ENCODE data around the gene GPX4.

GRCh38 chr19:1147934-1148549 lies 44.2 kb downstream of the GPX4 start:
- TF ChIP-seq BRD4 (IDR thresholded peaks at IDR 0.05) (no peak), SLC30A9 (CRISPR knock-in tag; IDR thresholded peaks at IDR 0.05) (no peak), POLR2AphosphoS2 (IDR thresholded peaks at IDR 0.05; ENCODE audit: low read length) (no peak), POLR2A (conservative IDR thresholded peaks at IDR 0.05) (no peak)
- TF ChIP-seq, protein P1, sequence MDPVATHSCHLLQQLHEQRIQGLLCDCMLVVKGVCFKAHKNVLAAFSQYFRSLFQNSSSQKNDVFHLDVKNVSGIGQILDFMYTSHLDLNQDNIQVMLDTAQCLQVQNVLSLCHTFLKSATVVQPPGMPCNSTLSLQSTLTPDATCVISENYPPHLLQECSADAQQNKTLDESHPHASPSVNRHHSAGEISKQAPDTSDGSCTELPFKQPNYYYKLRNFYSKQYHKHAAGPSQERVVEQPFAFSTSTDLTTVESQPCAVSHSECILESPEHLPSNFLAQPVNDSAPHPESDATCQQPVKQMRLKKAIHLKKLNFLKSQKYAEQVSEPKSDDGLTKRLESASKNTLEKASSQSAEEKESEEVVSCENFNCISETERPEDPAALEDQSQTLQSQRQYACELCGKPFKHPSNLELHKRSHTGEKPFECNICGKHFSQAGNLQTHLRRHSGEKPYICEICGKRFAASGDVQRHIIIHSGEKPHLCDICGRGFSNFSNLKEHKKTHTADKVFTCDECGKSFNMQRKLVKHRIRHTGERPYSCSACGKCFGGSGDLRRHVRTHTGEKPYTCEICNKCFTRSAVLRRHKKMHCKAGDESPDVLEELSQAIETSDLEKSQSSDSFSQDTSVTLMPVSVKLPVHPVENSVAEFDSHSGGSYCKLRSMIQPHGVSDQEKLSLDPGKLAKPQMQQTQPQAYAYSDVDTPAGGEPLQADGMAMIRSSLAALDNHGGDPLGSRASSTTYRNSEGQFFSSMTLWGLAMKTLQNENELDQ (CRISPR knock-in tag; IDR thresholded peaks at IDR 0.05; ENCODE audit: borderline replicate concordance): no peak
